Upper lobe of left lung (tissue), 4 donors: ENCODE results near the gene KRT13.

Experiments
- EP300 ChIP-seq, 4 donors: sonication (generic); formaldehyde crosslinking; IDR thresholded peaks; one replicate each; pipeline ENCODE4 v1.5.1; 2017; ENCODE audit warnings: antibody characterized with exemption in 4 of 4, control low read depth in 2 of 4
- POLR2A ChIP-seq, 4 donors: fragments of 450-650 bp; IDR thresholded peaks; one replicate each; pipeline ENCODE4 v1.5.1; 2016 to 2017; ENCODE audit warnings: antibody characterized with exemption in 4 of 4, mild to moderate bottlenecking in 2 of 4
- TF ChIP-seq, protein P1 (sequence below), 6 experiments: fragments of 450-650 bp in 4 of 6; fragments of 200-600 bp in 2 of 6; sonication (generic) in 2 of 6; IDR thresholded peaks; one replicate each; pipeline ENCODE4 v1.5.1; 2016 to 2019; ENCODE audit warnings: antibody characterized with exemption in 6 of 6

DNA sequence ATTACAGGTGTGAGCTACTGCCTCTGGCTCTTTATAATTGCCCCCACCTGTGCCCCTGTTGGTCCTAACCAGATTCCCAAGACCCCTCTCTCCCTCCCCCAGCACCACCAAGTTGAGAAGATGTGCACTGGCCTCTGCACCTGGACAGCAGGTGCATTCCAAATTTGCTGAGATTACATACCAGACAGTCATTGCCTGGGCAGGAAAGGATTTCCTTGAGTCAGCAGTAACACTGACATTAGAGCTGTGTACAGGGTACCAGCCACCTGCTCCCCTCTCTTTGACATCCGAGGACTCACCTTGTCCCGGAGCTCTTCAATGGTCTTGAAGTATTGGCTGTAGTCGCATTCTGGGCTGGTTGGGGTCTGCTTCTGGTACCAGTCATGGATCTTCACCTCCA is 12.6 kb upstream of the KRT13 start:
- no peak for TF ChIP-seq EP300 (IDR thresholded peaks at IDR 0.05)
- TF ChIP-seq, protein P1, sequence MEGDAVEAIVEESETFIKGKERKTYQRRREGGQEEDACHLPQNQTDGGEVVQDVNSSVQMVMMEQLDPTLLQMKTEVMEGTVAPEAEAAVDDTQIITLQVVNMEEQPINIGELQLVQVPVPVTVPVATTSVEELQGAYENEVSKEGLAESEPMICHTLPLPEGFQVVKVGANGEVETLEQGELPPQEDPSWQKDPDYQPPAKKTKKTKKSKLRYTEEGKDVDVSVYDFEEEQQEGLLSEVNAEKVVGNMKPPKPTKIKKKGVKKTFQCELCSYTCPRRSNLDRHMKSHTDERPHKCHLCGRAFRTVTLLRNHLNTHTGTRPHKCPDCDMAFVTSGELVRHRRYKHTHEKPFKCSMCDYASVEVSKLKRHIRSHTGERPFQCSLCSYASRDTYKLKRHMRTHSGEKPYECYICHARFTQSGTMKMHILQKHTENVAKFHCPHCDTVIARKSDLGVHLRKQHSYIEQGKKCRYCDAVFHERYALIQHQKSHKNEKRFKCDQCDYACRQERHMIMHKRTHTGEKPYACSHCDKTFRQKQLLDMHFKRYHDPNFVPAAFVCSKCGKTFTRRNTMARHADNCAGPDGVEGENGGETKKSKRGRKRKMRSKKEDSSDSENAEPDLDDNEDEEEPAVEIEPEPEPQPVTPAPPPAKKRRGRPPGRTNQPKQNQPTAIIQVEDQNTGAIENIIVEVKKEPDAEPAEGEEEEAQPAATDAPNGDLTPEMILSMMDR (IDR thresholded peaks at IDR 0.05), result no peak
- no peak for TF ChIP-seq POLR2A (IDR thresholded peaks at IDR 0.05)
